ENCODE data around the gene ZYG11B.
"Not testable (repeated sequence)": the region's sequence is repeated elsewhere in the genome, so short reads cannot be mapped to it uniquely, and the experiment has no call there.

GRCh38 chr1:52750139-52750538, 23.9 kb downstream of the ZYG11B start:
- TF ChIP-seq EZH2 (IDR thresholded peaks at IDR 0.05; ENCODE audit: borderline replicate concordance); CTCF (IDR thresholded peaks at IDR 0.05; ENCODE audit: poor library complexity): not testable (repeated sequence)

Measured in hepatocyte (in vitro differentiated cells).